Stimulated activated CD8-positive, alpha-beta memory T cell treated with anti-CD3 and anti-CD28 coated beads, Interleukin-12 subunit alpha, Interleukin-12 subunit beta, amount 100 ng/mL, for 24 hours (primary cell): ENCODE measurements around the gene SIL1.

Experiments
- DNase-seq: peaks from one replicate; pipeline ENCODE4 v3.0.0-alpha.2; 2020; ENCODE audit errors: extremely low read depth

The SIL1 gene

GRCh38 chr5:138960145-138960692 is 237.9 kb downstream of the SIL1 start:
- DNase-seq, result no peak

- no peak for DNase-seq
These were observed 241.4 kb downstream of the SIL1 start for GRCh38 chr5:138956801-138957200.

GRCh38 chr5:138955671-138956295 is 242.4 kb downstream of the SIL1 start:
- no peak for DNase-seq

GRCh38 chr5:138955013-138955660 is 243.0 kb downstream of the SIL1 start:
- DNase-seq, result no peak

- no peak for DNase-seq
These were observed 243.7 kb downstream of the SIL1 start for GRCh38 chr5:138954257-138955012.

- DNase-seq, result no peak
These were observed 244.5 kb downstream of the SIL1 start for GRCh38 chr5:138953387-138954256.

GRCh38 chr5:138952962-138953361 is 245.2 kb downstream of the SIL1 start:
- no peak for DNase-seq

- DNase-seq, result no peak
These were observed 246.0 kb downstream of the SIL1 start for GRCh38 chr5:138951986-138952735.

GRCh38 chr5:138951091-138951985 is 246.8 kb downstream of the SIL1 start:
- DNase-seq, result no peak

- no peak for DNase-seq
These were observed 247.6 kb downstream of the SIL1 start for GRCh38 chr5:138950421-138951031.

- DNase-seq, result no peak
These were observed 248.2 kb downstream of the SIL1 start for GRCh38 chr5:138949988-138950387.

GRCh38 chr5:138949223-138949574 is 249.0 kb downstream of the SIL1 start:
- DNase-seq, result no peak

- DNase-seq, result no peak
These were observed 249.5 kb downstream of the SIL1 start for GRCh38 chr5:138948471-138949222.

GRCh38 chr5:138947780-138948179 is 250.4 kb downstream of the SIL1 start:
- DNase-seq, result no peak

GRCh38 chr5:138946831-138947560 is 251.2 kb downstream of the SIL1 start:
- no peak for DNase-seq

GRCh38 chr5:138946241-138946623 is 251.9 kb downstream of the SIL1 start:
- no peak for DNase-seq

- DNase-seq, result no peak
These were observed 252.5 kb downstream of the SIL1 start for GRCh38 chr5:138945421-138946240.
